Activated CD8-positive, alpha-beta memory T cell treated with anti-CD3 and anti-CD28 coated beads, Interleukin-2, amount 10 ng/mL, durations not matched to agents 7 days and 5 days (primary cell): ENCODE results near the gene ADGRG4. TPM values are rescaled to one million over a fixed set of nuclear protein-coding genes. Genes with fewer than 3 reads are reported as not detected.
"Not testable (repeated sequence)": the region's sequence is repeated elsewhere in the genome, so short reads cannot be mapped to it uniquely, and the experiment has no call there.

Experiments
- ATAC-seq: fragments of 150-1000 bp; cut with Tn5 transposase; one replicate; pipeline ENCODE4 v1.10.0; 2021; ENCODE audit warnings: moderate library complexity
- CTCF ChIA-PET: fragments of 350-600 bp; sonication (Branson Sonifier 250); formaldehyde crosslinking; loops from one replicate; lab custom pipeline; 2021; ENCODE audit warnings: antibody characterized with exemption; lab: Charles Lee
- DNase-seq: peaks from one replicate; pipeline ENCODE4 v3.0.0-alpha.2; 2020
- H3K27ac Mint-ChIP-seq: one replicate; pipeline ENCODE4 v1.8.0; 2021; ENCODE audit warnings: mild to moderate bottlenecking, mixed read lengths
- H3K27me3 Mint-ChIP-seq: one replicate; pipeline ENCODE4 v1.8.0; 2021; ENCODE audit warnings: mixed read lengths
- H3K36me3 Mint-ChIP-seq: one replicate; pipeline ENCODE4 v1.8.0; 2021; ENCODE audit warnings: mild to moderate bottlenecking, mixed read lengths
- H3K4me1 Mint-ChIP-seq: one replicate; pipeline ENCODE4 v1.8.0; 2021; ENCODE audit warnings: mixed read lengths
- H3K4me3 Mint-ChIP-seq: one replicate; pipeline ENCODE4 v1.8.0; 2021; ENCODE audit warnings: mild to moderate bottlenecking, moderate library complexity, mixed read lengths
- H3K9me3 Mint-ChIP-seq: one replicate; pipeline ENCODE4 v1.8.0; 2022; ENCODE audit warnings: low read depth, mixed read lengths
- total RNA-seq, 2 experiments: library from RNA; stranded (reverse); gene quantifications; one replicate each; pipeline ENCODE4 v1.2.3, GENCODE V29; 2021

Gene ADGRG4, protein sequence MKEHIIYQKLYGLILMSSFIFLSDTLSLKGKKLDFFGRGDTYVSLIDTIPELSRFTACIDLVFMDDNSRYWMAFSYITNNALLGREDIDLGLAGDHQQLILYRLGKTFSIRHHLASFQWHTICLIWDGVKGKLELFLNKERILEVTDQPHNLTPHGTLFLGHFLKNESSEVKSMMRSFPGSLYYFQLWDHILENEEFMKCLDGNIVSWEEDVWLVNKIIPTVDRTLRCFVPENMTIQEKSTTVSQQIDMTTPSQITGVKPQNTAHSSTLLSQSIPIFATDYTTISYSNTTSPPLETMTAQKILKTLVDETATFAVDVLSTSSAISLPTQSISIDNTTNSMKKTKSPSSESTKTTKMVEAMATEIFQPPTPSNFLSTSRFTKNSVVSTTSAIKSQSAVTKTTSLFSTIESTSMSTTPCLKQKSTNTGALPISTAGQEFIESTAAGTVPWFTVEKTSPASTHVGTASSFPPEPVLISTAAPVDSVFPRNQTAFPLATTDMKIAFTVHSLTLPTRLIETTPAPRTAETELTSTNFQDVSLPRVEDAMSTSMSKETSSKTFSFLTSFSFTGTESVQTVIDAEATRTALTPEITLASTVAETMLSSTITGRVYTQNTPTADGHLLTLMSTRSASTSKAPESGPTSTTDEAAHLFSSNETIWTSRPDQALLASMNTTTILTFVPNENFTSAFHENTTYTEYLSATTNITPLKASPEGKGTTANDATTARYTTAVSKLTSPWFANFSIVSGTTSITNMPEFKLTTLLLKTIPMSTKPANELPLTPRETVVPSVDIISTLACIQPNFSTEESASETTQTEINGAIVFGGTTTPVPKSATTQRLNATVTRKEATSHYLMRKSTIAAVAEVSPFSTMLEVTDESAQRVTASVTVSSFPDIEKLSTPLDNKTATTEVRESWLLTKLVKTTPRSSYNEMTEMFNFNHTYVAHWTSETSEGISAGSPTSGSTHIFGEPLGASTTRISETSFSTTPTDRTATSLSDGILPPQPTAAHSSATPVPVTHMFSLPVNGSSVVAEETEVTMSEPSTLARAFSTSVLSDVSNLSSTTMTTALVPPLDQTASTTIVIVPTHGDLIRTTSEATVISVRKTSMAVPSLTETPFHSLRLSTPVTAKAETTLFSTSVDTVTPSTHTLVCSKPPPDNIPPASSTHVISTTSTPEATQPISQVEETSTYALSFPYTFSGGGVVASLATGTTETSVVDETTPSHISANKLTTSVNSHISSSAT (N-terminal part only)
- not detected for total RNA-seq

DNA sequence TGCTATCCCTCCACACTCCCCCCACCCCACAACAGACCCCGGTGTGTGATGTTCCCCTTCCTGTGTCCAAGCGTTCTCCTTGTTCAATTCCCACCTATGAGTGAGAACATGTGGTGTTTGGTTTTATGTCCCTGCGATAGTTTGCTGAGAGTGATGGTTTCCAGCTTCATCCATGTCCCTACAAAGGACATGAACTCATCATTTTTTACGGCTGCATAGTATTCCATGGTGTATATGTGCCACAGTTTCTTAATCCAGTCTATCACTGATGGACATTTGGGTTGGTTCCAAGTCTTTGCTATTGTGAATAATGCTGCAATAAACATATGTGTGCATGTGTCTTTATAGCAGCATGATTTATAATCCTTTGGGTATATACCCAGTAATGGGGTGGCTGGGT, at the start of gene ADGRG4:
ADGRG4 (plus strand) TSS at position 243 of the 400 bp plus-strand sequence. CDS start 7,815 bp downstream, outside the sequence.
- DNase-seq, CTCF ChIA-PET, H3K4me3 Mint-ChIP-seq, H3K4me1 Mint-ChIP-seq, H3K36me3 Mint-ChIP-seq, H3K9me3 Mint-ChIP-seq, H3K27me3 Mint-ChIP-seq, H3K27ac Mint-ChIP-seq, ATAC-seq: not testable (repeated sequence)

DNA sequence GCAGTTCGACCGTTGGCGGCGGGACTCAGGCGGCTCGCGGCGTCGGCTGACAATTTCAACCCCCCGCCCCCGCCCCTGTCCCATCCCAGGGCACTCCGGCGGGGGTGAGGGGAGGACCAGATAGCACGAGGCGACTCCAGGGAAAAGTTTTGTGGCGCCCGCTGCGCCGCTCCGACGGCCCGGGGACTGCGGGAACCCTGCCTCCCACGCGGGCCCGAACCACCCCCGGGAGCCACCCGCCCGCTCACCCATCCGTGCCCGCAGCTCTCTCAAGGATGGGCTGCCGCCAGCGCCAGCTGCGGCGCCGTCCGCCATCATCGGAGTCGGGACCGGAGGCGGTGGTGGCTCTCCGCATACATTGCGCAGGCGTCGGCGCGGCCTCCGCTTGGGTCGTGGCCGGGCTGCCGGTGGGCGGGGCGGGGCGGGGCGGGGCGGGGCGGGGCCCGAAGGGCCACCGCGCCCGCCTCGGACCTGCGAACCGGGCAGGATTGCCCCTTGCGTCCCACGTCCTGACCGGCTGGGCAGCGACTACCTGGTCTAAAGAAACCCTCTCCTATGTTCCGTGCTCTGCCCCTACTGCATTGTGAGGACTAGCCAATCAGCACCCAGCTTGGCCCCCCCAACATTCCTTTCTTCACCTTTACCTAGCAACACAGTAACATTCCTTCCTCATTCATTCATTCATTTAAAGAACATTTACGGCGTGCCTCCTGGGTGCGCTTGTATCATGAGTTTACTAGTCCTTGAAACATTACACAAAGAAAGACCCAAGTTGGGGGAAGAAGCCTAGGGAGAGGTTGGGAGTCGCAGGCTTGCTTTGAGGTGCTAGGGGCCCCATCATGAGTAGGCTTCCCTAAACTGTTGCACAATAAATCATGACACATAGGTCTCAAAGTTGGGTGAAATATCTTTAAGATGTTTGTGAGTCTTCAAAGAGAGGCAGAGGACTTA, 49.4 kb upstream of the ADGRG4 start, which contains the start of gene MAP7D3:
MAP7D3 (minus strand) TSS at position 360 of the 951 bp plus-strand sequence; CDS start at position 318, 42 bp downstream.
- CTCF ChIA-PET = interaction anchor here (1.0 to 1.6 kb wide), 3 partner anchors 18 to 674 kb away, joined by 3 to 6 read pairs (median 4); no protein-coding TSS in a partner anchor
- peak within 1 kb of the TSS; percentile 88 for H3K27ac Mint-ChIP-seq
- peaks cover 13% of the 10 kb centered on the region for H3K4me1 Mint-ChIP-seq

DNA sequence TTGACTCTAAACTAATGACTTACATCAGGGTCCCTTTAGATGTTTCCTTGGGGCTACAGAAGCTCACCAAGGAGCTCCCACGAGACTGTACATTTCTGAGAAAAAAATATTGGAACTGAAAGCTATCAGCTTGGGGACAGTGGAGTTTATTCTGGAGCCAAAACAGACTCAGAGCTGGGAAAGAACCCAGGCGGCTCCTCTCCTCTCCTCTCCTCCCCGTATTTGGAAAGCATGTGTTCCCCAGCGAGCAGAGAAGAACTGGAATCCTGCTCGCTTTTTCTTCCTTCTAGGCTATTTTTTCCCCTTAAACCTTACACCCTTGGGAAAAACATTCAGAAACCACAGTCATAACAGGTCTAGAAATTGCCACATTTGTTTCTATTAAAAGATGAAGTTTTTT, 45.2 kb upstream of the ADGRG4 start:
- Mint-ChIP-seq H3K4me1 (peaks cover 14% of the 10 kb centered on the region), H3K27ac (no peak overlapping the region), H3K4me3 (no peak overlapping the region)

More for the DNA sequence above, 49.4 kb upstream of the ADGRG4 start, which contains the start of gene MAP7D3:
- Mint-ChIP-seq H3K36me3 (no peaks in the 10 kb centered on the region), H3K4me3 (peak within 1 kb of the TSS; percentile 84), H3K27me3 (no peaks in the 10 kb centered on the region), H3K9me3 (no peaks in the 10 kb centered on the region)
- peak; percentile 73 for DNase-seq
- peak; percentile 96 for ATAC-seq

DNA sequence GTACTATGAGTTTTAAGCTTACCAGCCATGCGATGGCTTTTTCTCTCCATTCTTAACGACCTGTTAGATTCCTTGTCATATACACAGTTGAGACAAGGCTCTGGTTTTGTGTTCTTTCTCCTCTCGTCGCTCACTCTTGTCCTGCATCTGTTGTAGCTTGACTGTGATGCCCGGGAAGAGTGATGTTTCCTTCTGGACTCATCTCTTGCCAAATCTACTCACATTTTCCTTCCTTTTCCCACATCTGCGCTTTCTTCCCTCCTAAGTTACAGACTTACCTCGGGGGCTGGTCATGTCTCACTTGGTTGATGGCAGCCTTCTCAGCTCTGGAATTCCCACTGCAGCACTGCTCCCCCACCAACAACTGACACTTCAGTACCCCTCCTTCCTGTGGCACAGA, 44.7 kb upstream of the ADGRG4 start:
- no peaks in the 10 kb centered on the region for H3K9me3 Mint-ChIP-seq
- H3K4me3 Mint-ChIP-seq = no peak overlapping the region
- CTCF ChIA-PET = interaction anchor here (1.1 kb wide), 1 partner anchor 12 kb away, joined by 4 read pairs; no protein-coding TSS in a partner anchor
- DNase-seq (no peak), ATAC-seq (no peak)
- H3K27ac Mint-ChIP-seq = no peak overlapping the region
- peaks cover 15% of the 10 kb centered on the region for H3K4me1 Mint-ChIP-seq
- no peaks in the 10 kb centered on the region for H3K36me3 Mint-ChIP-seq
- no peaks in the 10 kb centered on the region for H3K27me3 Mint-ChIP-seq

More for the DNA sequence above, 45.2 kb upstream of the ADGRG4 start:
- CTCF ChIA-PET = interaction anchor here (1.1 kb wide), 1 partner anchor 13 kb away, joined by 4 read pairs; no protein-coding TSS in a partner anchor
- no peaks in the 10 kb centered on the region for H3K9me3 Mint-ChIP-seq
- ATAC-seq (no peak), DNase-seq (no peak)
- H3K36me3 Mint-ChIP-seq = no peaks in the 10 kb centered on the region
- no peaks in the 10 kb centered on the region for H3K27me3 Mint-ChIP-seq

DNA sequence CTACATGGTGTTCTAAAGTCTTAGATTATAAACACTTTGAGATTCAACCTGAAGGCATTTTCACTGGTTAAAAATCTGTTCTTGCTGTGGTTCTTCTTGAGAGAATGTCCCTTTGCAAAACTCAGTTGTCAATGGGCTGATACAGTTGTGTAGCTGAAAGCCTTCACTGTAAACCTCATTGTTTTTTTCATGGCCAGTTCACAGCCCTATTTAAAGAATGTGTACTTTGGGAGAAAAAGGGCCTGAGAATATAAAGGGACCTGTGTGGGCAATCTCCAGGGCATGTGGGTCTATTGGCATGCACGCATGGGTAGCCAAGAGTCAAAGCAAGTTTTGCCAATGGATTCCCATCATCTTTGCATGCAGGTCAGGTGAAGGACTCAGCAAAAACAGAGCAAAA, 41.8 kb upstream of the ADGRG4 start:
- H3K9me3 Mint-ChIP-seq = no peaks in the 10 kb centered on the region
- no peaks in the 10 kb centered on the region for H3K36me3 Mint-ChIP-seq
- no peak overlapping the region for H3K4me3 Mint-ChIP-seq
- ATAC-seq (no peak), DNase-seq (no peak)
- CTCF ChIA-PET = interaction anchor here (1.7 kb wide), 1 partner anchor 9 kb away, joined by 4 read pairs; no protein-coding TSS in a partner anchor
- H3K27me3 Mint-ChIP-seq = no peaks in the 10 kb centered on the region
- no peak overlapping the region for H3K27ac Mint-ChIP-seq
- H3K4me1 Mint-ChIP-seq = peaks cover 13% of the 10 kb centered on the region

DNA sequence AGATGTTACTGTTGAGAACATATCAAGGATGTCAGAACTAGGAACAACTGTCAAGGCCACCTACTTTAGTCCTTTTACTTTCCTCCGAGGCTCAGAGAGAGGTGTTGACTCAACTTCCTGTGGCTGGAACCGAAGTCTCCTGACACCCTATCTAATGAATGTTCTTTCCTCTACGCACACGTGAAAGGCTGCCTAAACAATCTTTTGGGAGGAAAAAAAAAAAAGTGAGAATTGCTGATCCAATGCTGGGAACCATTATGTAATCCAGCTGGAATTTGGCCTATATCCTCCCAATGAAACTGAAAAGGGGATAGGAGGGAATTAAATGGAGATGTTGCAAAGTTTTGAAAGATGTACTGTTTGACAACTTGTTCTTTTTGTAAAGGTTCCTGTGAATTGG, 41.2 kb upstream of the ADGRG4 start:
- CTCF ChIA-PET = interaction anchor here (1.7 kb wide), 1 partner anchor 9 kb away, joined by 4 read pairs; no protein-coding TSS in a partner anchor
- no peaks in the 10 kb centered on the region for H3K9me3 Mint-ChIP-seq
- no peak overlapping the region for H3K4me3 Mint-ChIP-seq
- ATAC-seq = peak; percentile 86
- H3K27ac Mint-ChIP-seq = peak overlapping the region; percentile 78
- H3K36me3 Mint-ChIP-seq = no peaks in the 10 kb centered on the region
- peaks cover 13% of the 10 kb centered on the region for H3K4me1 Mint-ChIP-seq
- DNase-seq = peak; percentile 43
- H3K27me3 Mint-ChIP-seq = no peaks in the 10 kb centered on the region

DNA sequence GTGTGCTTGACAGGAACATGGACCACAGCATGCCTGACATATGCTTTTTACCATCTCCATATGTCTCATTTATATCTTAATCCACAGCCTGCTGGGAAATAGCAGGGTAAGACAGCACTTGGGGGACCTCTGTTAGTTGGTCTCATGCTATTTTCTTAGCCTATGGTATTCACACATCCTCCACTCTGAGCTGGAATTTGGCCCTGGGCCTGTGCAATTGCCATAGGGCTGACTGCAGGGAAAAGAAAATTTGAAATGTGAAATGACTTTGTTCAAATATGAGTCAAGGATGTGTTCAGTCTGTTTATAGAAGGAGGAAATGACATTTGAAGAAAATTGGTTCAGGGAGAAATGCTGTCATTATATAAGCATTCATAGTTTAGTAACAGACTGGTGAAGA, 40.0 kb upstream of the ADGRG4 start:
- H3K4me1 Mint-ChIP-seq = peaks cover 13% of the 10 kb centered on the region
- no peaks in the 10 kb centered on the region for H3K36me3 Mint-ChIP-seq
- no peak for ATAC-seq
- H3K9me3 Mint-ChIP-seq = no peaks in the 10 kb centered on the region
- no peak overlapping the region for H3K4me3 Mint-ChIP-seq
- no peaks in the 10 kb centered on the region for H3K27me3 Mint-ChIP-seq
- no peak for DNase-seq
- CTCF ChIA-PET = no interaction called here
- H3K27ac Mint-ChIP-seq = no peak overlapping the region

DNA sequence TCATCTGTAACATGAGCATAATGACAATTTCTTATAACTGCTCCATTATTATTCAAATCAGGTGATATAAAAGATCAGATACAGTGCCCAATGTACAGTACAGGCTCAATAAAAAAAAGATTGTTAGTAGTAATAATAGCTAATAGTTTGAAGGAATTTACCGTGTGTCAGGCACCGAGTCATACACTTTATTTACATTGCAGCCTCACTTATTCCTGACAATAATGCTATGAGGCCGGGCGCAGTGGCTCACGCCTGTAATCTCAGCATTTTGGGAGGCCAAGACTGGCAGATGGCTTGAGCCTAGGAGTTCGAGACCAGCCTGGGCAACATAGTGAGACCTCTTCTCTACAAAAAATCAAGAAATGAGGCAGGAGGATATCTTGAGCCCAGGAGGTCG, 39.4 kb upstream of the ADGRG4 start:
- Mint-ChIP-seq H3K36me3 (no peaks in the 10 kb centered on the region), H3K9me3 (no peaks in the 10 kb centered on the region), H3K4me3 (no peak overlapping the region), H3K4me1 (peaks cover 13% of the 10 kb centered on the region), H3K27me3 (no peaks in the 10 kb centered on the region), H3K27ac (no peak overlapping the region)
- CTCF ChIA-PET = no interaction called here
- no peak for ATAC-seq
- no peak for DNase-seq

DNA sequence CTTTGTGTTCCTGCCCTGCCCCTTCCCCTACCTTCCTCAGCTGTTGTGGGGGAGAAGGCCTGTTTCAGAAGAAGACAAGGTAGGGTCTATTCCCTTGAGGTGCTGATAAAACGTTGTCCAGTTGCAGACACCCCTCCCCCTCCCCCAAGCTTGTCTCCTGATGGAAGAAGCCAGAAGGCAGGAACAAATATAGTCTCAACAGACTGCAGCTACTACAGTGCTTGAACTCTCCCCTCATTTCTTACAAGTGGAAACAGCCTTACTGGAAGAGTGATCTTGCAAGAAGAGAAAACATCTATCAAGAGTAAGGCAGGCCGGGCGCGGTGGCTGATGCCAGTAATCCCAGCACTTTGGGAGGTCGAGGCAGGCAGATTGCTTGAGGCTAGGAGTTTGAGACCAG, 38.5 kb upstream of the ADGRG4 start:
- no peak for ATAC-seq
- no peak overlapping the region for H3K27ac Mint-ChIP-seq
- H3K36me3 Mint-ChIP-seq = no peaks in the 10 kb centered on the region
- CTCF ChIA-PET = no interaction called here
- no peaks in the 10 kb centered on the region for H3K9me3 Mint-ChIP-seq
- H3K4me1 Mint-ChIP-seq = peaks cover 13% of the 10 kb centered on the region
- no peaks in the 10 kb centered on the region for H3K27me3 Mint-ChIP-seq
- no peak overlapping the region for H3K4me3 Mint-ChIP-seq
- no peak for DNase-seq

DNA sequence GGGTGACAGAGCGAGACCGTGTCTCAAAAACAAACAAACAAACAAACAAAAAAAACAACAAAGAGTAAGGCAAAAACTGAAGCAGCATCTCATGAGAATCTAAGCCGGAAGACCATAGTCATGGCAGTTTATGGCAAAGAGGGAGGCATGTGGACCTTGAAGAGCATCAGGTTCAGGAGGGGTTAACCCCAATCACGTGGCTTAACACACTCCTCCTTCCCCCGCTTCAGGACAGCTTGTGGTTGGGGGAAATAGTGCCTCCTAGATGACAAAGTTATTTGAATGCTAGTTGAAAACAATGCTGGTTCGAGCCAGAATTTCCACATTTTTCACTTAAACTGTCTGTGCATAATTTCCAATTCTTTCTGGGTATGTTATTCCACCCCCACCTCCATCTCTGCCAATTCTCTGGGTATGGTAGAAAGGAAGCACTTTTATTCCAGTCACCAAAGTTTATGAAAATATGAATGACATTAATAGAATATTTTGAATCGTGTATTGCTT, 37.9 kb upstream of the ADGRG4 start:
- Mint-ChIP-seq H3K9me3 (no peaks in the 10 kb centered on the region), H3K4me1 (peaks cover 13% of the 10 kb centered on the region), H3K27ac (no peak overlapping the region), H3K36me3 (no peaks in the 10 kb centered on the region), H3K4me3 (no peak overlapping the region), H3K27me3 (no peaks in the 10 kb centered on the region)
- ATAC-seq (no peak), DNase-seq (no peak)
- CTCF ChIA-PET = no interaction called here

DNA sequence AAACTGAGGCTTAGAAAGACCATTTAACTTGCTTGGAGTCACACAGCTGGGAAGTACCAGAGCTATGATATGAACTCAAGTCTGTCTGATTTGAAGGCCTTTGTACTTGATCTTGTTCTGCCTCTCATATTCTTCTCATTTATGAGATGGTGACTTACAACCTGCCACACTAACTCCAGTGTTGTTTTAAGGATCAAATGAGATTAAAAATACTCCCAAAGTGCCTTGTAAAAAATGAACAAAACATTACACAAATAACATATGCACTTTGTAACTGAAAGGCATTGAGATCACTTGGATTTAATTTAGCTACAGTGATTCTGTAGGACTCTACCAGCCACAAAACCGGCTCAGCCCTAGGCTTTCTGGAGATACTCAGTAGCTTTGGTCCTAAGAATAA, 33.9 kb upstream of the ADGRG4 start:
- Mint-ChIP-seq H3K27me3 (no peaks in the 10 kb centered on the region), H3K36me3 (no peaks in the 10 kb centered on the region), H3K9me3 (no peaks in the 10 kb centered on the region), H3K4me3 (no peak overlapping the region), H3K27ac (no peak overlapping the region), H3K4me1 (peaks cover 6% of the 10 kb centered on the region)
- DNase-seq = no peak
- CTCF ChIA-PET = interaction anchor here (0.9 kb wide), 1 partner anchor 238 kb away, joined by 3 read pairs; no protein-coding TSS in a partner anchor
- no peak for ATAC-seq
